Measurements from ENCODE around the gene TMEM94.

DNA sequence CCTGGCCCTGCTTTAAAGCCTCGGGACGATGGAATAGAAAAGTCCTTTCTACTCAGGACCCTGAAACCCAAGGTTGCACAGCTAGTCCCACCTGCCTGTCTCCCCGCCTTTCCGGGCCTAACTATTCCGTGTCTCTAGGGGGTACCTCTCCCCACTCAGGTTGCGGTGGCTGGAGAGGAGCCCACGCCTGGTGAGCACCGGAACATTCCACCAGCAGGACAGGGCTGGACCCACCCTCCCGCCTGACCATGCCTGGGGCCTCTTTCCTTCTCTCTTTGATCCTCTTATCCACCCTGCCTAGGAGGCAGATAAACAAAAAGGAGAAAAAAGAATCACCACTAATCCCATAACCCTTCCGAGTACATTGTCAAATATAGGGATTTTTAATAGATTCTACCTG is 79.9 kb downstream of the TMEM94 start:
- TF ChIP-seq POLR2AphosphoS5 (IDR thresholded peaks at IDR 0.05; ENCODE audit: borderline replicate concordance, low read depth, low read length) (no peak), EZH2 (IDR thresholded peaks at IDR 0.05) (no peak)
